KG1 (cell line): ENCODE results near the gene CDH13.

ENCODE experiments used
- DNase-seq: peaks from one replicate; lab custom pipeline; 2025; lab: John Stamatoyannopoulos, UW

Gene CDH13

DNA sequence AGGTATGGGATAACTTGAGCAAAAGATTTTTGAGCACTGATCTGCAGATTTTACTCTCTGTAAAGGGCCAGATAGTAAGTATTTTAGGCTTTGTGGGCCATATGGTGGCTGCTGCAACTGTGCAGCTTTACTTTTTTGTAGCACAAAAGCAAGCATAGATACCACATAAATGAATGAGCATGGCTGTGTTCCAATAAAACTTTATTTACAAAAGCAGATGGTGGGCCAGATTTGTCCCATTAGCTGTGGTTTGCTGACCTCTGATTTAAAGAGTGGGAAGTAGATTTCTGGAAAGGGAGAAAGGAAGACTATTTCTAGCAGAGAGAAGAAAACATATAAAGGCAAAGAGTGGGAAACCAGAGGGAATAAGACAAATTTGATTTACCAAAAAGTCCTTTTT lies 882.5 kb downstream of the CDH13 start:
- DNase-seq, result no peak

DNA sequence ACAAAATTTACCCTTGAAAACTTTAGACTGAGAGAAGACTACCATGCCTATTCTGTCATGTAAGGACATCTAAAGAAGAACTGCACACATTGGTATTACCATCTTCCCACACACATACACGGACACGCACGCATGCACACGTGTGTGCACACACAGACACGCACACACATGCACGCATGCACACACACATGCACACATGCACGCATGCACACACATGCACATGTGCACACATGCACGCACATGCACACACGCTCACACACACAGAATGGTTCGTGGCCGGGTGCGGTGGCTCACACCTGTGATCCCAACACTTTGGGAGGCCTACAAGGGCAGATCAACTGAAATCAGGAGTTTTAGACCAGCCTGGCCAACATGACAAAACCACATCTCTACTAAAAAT lies 884.1 kb downstream of the CDH13 start:
- no peak for DNase-seq

DNA sequence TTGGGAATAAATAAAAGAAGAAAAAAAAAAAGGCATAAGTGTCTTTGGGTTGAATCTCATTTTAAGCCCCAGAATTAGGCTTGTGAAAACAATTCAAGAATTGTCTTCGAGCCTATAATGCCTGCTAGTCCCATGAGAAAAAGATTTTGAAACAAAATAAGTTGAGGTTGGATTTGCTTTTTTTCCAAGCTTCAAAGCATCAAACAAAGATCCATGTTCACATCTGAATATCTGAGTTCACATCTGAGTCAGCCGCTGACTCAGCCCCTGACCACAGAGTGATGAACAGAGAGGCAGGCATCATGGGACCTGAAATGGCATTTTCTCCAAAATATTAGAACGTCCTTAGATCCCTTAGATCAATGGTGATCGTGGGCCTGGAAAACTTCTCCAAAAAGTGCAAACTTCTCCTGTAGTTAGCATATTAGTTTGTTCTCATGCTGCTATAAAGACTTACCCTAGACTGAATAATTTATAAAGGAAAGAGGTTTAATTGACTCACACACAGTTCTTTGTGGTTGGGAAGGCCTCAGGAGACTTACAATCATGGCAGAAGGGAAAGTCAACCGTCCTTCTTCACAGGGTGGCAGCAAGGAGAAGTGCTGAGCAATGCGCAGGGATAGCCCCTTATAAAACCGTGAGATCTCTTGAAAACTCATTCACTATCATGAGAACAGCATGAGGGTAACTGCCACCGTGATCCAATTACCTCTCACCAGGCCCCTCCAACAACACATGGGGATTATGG lies 886.4 kb downstream of the CDH13 start:
- no peak for DNase-seq

DNA sequence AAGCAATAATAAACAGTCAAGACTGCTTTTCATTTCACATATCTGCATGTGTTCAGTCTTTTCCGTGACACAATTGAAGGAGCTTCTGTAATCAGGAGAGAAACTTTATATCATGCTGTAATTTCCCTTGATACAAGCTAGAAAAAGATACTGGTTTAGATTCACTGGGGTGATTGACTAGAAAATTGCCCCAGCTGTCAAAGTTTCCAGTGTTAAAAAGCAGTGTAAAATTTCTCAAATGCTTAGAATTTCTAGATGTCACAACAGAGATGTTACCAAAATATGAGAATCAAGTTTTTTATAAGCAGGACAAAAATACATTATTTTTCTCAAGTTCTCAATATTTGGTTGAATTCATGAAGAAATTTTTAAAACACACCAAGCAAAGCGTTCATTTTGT lies 888.6 kb downstream of the CDH13 start:
- DNase-seq, result no peak

DNA sequence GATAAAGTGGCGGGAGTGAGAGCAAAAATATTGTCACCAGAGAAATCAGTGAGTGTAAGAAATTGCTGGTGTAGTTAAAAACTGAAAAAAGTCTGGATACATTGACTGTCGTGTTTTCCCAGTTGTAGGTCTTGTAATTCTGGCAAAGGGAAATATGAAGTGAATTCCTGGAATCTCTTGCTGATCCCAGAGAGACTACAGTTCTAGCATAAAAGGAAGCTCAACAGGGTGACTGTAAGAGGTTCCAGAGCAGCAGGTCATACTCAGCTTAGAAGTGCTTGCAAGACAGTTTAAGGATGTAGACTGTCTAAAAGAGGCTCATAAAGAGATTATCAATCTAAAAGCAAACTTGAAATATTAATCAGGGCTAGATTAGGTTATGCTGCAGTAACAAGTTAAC lies 890.2 kb downstream of the CDH13 start:
- DNase-seq, result no peak

DNA sequence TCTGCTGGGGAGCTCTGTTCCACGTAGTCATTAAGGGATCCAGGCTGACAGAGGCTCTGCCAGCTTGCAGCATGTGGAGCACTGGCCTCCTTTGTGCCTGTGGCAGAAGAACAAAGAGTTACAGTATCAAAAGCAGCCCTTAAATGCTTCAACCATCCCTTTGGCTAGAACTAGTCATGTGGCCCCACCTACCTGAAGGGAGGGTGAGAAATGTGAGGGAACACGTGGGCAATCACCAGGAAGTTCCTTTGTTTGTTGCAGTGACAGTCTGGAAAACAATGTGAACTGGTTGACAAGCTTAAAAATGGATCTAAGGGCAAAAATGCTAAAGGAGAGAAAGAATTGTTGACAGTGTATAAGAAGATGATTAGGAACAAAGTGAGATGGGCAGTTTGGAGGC lies 890.6 kb downstream of the CDH13 start:
- DNase-seq, result no peak

DNA sequence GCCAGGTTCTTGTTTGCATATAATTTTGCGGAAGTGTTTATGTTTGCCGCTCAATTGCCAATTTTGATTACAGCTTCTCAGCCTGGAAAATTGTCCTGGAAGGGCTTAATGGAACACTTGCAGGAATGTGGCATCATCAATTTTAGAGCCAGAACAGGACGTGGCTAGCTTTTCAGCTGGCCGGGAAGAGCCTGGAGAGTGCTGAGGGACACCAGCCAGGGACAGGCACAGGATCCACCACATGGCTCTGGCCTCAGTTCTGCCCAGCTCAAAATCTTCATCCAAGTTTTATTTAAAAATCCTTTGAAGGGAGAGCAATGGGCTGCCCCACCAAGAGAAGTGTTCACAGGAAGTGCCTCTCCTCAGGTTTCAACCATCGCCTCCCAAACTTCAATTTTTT lies 893.8 kb downstream of the CDH13 start:
- no peak for DNase-seq

DNA sequence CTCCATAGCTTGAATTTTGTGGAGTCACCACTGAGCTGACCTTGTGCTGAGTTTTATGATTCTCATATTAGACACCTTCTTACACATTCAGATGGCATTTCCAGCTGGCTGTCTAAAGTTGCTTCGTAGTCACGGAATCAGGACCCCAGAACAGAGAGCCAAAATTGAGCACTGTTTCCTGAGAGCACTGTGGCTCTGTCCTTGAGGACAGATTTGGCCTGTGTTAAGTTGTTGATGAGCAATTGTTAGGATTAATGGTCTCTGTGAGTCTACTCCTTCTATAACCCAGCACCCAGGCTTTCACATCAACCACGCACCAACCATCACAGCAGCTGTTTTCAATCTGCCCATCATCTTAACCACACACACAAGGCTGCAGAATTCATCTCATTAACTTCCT lies 903.5 kb downstream of the CDH13 start:
- no peak for DNase-seq

DNA sequence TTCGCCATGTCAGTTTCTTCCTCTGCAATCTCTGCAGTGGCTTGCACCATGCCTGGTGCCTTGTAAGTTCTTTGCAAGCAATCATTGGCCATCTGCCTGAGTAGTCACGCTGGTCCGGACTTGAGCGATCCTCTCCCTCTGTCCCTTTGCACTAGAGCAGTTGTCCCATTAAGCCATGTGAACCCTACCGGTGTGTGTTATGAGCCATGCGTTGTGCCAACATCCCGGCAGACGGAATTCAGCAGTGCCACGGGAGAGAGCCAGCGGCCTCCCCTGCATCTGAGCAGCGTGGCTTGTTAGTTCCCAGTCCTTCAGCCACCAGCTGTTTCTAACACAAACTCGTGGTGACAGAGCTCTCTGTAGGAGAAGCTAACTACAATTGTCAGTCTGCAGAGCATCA lies 905.9 kb downstream of the CDH13 start:
- DNase-seq, result no peak

DNA sequence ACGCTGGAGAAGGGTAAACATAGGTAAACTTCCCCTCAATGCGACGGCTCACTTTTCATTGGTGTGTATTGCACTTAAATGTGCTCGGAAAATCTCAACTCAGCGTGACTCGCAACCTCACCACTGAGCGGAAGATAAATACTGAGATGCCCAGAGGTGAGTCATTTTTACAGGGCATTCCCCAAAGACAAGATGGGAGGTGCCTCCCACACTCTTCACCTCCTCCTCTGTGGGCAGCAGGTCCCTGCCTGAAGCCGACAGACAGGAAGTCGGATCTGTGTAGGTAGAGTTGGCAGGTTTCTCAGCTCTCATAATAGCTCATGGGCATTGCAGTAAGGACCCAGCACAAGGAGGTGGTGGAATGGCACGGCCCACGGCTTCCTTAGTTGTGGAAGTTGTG lies 906.4 kb downstream of the CDH13 start:
- no peak for DNase-seq

DNA sequence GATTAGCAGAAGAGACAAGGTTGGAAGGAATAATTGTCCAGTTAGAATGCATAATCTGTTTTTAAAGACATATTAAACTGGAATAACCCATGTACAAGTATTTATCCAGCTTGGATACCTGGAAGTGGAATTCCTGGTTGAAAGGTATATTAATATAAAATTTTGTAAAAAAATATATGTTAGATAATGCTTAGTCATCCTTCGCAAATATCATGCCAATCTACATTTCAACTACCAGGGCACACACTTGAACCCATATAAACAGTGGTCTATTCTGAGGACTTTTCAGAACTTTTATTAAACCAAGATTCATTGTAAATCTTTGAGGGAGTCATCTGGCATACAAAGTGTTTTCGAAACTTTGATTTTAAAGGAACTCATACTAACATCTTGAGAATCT lies 911.9 kb downstream of the CDH13 start:
- no peak for DNase-seq

DNA sequence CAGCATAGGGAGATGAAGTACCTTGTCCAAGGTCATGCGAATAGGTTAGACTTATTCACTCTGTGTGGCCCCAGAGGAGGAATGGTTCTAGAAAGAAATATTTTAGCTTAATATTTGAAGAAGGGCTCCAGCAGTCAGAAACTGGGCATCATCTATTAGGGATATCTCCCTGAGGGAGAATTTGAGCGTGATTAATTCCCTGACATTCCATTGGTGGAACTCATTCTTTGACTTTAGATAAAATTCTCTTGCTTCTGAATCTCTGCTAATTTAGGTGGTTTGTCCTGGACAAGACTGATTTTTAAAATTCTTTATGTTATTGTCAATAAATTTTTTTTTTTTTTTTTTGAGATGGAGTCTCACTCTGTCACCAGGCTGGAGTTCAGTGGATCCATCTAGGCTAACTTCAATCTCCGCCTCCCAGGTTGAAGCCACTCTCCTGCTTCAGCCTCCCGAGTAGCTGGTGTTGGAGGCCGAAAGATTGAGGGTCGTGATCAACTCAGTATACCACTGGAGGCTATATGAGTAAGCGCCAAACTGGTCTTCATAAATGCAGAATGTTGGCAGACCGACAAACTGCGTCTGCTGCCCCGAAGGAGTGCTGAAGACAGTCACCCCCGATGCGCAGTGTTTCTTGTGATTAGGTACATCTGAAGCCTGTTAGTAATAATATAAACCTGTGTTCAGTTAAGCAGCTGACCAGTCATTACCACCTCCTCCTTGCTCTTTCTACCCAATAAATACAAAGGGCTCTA lies 913.1 kb downstream of the CDH13 start:
- no peak for DNase-seq

DNA sequence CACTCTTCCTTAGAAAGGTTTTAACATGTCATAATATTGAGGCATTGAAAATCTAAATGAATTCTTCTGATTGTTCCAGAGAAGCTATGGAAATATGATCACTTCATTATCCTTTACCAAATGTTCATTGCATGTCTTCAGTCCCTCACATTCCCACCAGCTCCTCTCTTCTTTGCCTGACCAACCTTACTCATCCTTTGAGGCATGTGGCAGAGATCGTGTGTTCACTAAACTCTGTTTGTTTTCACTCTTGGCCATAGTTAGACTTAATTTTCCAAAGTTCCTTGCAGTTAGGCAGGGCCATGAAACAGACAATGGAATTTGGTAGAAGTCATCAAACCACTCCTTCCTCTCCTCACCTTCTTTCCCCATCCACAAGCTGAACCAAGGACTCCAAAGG lies 914.5 kb downstream of the CDH13 start:
- DNase-seq, result no peak

DNA sequence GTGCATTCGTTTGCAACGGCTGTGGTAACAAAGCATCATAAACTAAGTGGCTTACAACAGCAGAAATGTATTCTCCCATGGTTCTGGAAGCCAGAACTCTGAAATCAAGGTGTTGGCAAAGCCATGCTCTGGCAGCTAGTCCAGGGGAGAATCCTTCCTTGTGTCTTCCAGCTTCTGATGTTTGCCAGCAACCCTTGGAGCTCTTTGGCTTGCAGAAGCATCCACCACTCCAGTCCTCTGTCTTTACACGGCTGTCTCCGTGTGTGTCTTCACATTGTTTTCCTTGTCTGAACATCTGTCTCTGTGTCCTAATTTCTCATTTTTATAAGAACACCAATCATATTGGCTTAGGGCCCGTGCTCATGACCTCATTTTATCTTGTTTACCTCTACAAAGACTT lies 915.7 kb downstream of the CDH13 start:
- DNase-seq, result no peak

DNA sequence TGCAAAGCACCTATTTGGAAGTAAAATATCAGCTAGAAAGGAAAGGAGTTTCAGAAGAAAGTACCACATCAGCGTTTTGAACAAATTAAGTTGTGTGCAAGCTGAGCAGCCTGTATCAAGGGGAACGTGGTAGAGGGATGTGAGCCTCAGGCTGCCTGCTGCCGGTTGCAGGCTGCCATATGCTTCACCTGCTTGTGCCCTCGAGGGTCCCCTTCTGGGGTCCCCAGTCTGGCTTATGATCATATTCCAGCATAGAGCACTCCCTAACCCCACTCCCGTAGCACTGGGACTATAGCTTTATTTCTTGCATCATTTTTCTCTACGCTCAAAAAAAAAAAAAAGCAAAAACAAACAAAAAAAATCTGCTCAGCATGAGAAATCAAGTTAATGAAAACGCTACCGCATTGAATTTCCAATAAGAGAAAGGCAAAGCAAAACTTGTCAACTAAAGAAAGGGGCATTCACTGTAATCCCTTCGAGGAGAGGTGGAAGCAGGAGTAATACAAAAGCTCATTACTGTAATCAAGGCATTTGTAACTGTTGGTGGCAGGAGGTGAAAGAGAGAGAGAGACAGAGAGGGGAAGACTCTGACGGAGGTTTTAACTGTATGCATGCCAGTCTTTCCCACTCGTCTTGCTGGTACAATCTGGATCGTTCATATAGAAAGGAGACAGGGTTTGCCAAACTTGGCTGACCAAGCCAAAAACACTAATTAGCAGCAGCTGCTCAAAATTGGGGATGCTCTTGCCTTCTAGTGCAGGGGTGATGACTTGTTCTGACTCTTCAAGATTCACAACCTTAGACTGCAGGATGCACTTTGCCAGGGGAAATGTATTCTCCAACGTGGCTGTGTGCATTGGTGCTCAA lies 922.8 kb downstream of the CDH13 start:
- DNase-seq, result no peak

DNA sequence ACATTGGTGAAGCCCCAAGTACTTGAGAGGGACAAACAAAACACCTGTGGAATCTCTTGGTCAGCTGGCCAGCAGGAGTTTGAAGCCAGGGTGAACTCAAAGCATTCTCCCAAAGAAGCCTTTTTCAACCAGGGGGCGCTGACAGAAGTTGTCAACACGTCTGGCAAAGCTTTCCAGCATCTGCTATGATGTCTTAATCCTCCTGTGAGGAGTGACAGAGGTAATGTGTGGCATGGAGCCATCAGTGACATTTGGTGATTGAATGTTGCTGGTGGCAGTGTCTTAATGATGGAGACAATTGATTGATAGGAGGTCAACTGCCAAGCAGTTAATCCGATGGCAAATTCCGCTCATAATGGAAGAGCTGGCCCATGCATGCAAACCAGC lies 923.4 kb downstream of the CDH13 start:
- DNase-seq, result no peak

DNA sequence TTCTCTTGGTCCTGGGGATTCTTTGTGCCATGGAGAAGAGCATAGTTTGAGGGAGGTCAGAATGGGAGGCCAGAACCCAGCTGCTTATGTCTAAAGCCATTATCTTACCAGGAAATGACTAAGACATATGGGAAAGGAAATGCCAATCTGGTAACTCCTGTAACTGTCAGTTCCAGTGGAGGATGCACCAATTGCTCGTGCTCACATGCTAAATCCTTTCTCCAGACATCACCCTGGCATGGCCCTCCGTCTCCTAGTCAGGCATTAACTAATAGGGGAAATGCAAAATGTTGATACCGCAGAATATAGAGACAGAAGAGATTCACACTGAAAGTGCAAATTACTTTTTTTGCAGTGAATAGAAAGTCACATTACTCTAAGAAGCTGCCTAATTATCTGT lies 925.5 kb downstream of the CDH13 start:
- DNase-seq, result no peak

DNA sequence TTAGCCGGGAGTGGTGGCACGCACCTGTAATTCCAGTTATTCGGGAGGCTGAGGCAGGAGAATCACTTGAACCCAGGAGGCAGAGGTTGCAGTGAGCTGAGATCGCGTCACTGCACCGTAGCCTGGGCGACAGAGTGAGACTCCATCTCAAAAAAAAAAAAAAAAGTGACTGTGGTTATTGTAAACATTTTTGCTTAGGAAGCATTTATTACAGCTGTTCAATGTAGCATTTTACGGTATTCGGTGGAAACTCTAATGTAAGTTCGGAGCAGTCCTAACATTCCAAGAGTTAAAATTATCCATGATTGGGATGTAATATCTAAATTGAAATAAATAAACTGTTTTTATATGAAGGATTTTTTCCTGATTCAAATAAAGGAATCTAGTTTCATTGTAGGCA lies 926.2 kb downstream of the CDH13 start:
- no peak for DNase-seq

DNA sequence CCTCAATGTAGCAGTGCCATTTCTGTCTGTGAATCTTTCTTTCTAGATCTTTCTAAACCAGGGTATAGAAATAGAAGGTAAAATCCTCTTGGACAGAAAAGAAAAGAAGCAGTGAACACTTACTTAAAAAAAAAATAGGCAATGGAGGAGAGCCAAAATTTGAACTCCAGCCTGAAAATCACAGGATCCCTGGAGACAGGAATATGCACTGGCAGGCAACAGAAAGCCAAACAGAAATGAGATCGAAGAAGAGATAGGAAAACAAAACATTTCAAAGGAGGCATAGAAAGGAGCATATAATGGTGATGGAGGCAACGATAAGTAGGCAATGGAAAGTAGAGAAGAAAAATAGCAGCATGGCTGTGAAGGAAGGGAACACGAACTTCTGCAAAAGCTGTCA lies 927.3 kb downstream of the CDH13 start:
- DNase-seq, result no peak

DNA sequence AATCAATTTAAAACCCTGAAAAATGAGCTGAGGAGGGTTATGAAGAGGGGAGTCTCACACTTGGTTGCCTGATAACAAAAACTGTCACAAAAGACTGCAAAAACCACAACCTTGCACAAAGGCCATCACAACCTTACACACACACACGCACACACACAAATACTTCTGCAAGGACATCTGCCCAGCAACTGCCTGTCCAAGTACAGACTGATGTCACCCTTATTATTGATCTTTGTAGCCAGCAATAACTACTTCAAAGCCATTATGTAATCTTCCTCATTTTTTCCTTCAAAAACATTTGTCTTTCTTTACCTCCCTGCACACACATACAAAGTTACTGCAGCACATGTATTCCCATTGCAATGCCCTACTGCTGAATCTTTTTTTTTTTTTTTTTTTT lies 927.8 kb downstream of the CDH13 start:
- no peak for DNase-seq

DNA sequence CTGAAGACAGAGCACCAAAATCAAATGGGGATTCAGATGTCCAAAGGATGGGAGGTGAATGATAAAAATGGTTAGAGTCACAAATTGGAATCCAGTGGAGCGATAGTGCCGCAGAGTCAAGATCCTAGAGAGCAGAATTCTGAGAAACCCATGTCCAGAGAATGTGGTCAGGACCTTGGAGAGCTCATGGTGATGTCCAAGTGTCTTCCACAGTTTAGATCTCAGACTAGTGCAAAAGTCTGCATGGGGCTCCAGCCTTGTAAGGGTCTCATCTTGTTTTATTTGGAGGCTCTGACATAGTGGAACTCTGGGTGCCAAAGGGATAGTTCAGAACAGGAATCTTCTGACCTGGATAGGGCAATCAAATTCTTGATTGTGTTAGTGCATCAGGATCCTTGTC lies 935.1 kb downstream of the CDH13 start:
- no peak for DNase-seq

DNA sequence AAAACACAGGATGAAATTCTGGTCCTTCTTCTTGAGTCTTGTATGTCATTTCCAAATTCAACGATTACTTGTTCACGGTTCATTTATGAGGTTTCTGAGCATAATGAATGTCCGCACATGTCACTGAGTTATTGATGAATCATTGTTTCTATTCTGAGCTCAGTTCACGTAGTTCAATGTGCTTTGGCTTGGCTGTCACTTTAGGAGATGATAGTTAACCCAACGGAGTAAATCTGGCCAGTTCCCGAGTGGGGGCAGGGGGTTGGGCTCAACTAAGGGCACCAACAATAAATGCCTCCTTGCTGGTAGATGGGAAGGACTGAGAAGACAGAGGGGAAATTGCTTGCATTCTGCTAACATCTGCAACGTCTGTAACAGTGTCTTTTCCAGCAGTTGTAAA lies 941.6 kb downstream of the CDH13 start:
- DNase-seq, result no peak

DNA sequence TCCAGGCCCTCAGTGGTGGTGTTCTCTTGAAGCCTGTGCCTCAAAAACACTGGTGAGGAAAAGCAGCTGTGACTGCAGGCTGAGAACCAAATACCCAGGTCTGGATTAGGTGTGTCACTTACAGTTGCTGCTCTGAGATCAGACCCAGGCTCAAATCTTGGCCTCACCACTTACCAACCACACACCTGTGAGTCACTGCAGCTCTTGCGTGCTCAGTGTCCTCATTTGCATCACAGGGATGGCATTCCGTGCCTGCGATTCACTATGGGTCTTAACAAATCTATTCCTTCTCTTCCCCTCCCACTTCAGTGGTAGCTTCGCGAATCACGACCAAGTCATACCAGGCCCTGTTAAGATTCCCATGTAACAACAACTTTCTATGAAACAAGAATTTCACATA lies 947.6 kb downstream of the CDH13 start:
- no peak for DNase-seq
